Body of pancreas (tissue), 4 donors: ENCODE results near the gene GPT2.

Experiments
- CTCF ChIP-seq, 7 experiments: fragments of 450-650 bp in 4 of 7; fragments of 200-600 bp in 3 of 7; sonication (generic) in 3 of 7; IDR thresholded peaks; one replicate each; pipeline ENCODE4 v1.5.1; 2016 to 2019; ENCODE audit warnings: antibody characterized with exemption in 7 of 7
- POLR2A ChIP-seq, 3 donors: fragments of 450-650 bp; IDR thresholded peaks; one replicate each; pipeline ENCODE4 v1.6.1; 2016; ENCODE audit warnings: antibody characterized with exemption in 3 of 3, mild to moderate bottlenecking in 2 of 3

GRCh38 chr16:46903255-46903905 is 19.2 kb downstream of the GPT2 start:
- TF ChIP-seq CTCF (IDR thresholded peaks at IDR 0.05) (no peak), POLR2A (IDR thresholded peaks at IDR 0.05) (no peak)
